Glutamatergic neuron (in vitro differentiated cells): ENCODE results near the gene FMOD. TPM values are rescaled to one million over a fixed set of nuclear protein-coding genes. Genes with fewer than 3 reads are reported as not detected.

ENCODE experiments used
- DNase-seq: peaks from one replicate; pipeline ENCODE4 v3.0.0; 2022
- H3K27ac Mint-ChIP-seq: one replicate; pipeline ENCODE4 v1.8.0; 2020; ENCODE audit warnings: mild to moderate bottlenecking, mixed read lengths, inconsistent platforms; ENCODE audit not compliant: unreplicated experiment
- H3K27me3 Mint-ChIP-seq: one replicate; pipeline ENCODE4 v1.8.0; 2020; ENCODE audit warnings: mild to moderate bottlenecking, moderate library complexity, mixed read lengths, inconsistent platforms; ENCODE audit not compliant: unreplicated experiment
- H3K36me3 Mint-ChIP-seq: one replicate; pipeline ENCODE4 v1.8.0; 2020; ENCODE audit warnings: mild to moderate bottlenecking, mixed read lengths, inconsistent platforms; ENCODE audit not compliant: unreplicated experiment
- H3K4me1 Mint-ChIP-seq: one replicate; pipeline ENCODE4 v1.8.0; 2020; ENCODE audit warnings: mild to moderate bottlenecking, low read depth, mixed read lengths, inconsistent platforms; ENCODE audit not compliant: unreplicated experiment
- H3K4me3 Mint-ChIP-seq: one replicate; pipeline ENCODE4 v1.8.0; 2020; ENCODE audit warnings: mild to moderate bottlenecking, mixed read lengths, inconsistent platforms; ENCODE audit not compliant: unreplicated experiment
- H3K9me3 Mint-ChIP-seq: one replicate; pipeline ENCODE4 v1.8.0; 2020; ENCODE audit warnings: mild to moderate bottlenecking, moderate library complexity, mixed read lengths, inconsistent platforms; ENCODE audit not compliant: unreplicated experiment
- total RNA-seq: library from RNA; stranded (reverse); fragmentation: NEBNext Ultra II Directional; extraction: Animal tissue kit (Norgen Biotek cat#: 25700); gene quantifications from one replicate; pipeline ENCODE4 v1.2.1, GENCODE V29; 2021; ENCODE audit not compliant: unreplicated experiment
- TF ChIP-seq, protein P1 (sequence below): fragments of 200-600 bp; sonication (generic); IDR thresholded peaks from one replicate; pipeline ENCODE4 v1.5.0; 2021; ENCODE audit not compliant: partially characterized antibody, unreplicated experiment

The FMOD gene
- total RNA-seq, 1 donor from 2014 or later: not detected

DNA sequence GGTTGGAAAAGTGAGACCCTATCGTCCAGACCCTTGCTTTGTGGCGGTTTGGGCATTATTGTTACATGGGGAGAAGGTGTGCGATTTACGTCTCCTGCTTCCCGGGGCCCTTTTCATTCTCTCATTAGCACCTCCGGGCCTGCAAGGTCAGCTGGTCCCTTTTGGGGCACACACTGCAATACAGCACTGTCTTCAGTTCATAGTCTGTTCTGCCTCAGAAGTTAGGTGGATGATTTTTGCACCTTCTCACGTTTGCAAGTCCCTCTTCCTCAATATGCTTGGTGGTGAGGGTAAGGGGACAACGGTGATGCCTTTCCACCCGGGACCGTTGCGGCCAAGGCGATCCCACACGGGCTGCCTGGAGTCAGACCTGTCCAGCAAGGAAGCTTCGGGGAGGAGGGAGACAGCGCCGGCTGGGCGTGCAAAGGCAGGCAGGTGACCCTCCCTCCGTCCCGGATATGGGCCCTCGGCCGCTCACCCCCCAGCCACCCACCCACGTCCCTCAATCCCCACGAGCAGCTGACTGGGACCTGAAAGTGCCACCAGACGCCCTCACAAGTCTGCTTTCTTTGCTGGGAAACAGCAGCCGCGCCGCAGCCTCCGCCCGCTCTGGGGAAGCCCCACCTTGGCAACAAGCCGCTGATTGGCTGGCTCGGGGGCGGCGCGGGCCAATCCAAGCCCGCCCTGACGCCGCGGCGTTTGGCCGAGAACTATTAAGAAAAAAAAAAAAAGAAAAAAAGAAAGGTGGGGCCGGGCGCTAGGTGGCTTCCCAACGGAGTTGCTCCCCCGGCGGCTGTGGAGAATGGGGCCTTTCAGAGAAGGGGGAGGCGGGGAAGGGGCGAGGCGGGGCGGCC, 23.9 kb downstream of the FMOD start:
- Mint-ChIP-seq H3K4me3 (peak overlapping the region; percentile 94), H3K27ac (peak overlapping the region; percentile 97), H3K27me3 (peaks cover 15% of the 10 kb centered on the region), H3K4me1 (peaks cover 60% of the 10 kb centered on the region), H3K36me3 (no peaks in the 10 kb centered on the region), H3K9me3 (peaks cover 11% of the 10 kb centered on the region)
- TF ChIP-seq, protein P1, sequence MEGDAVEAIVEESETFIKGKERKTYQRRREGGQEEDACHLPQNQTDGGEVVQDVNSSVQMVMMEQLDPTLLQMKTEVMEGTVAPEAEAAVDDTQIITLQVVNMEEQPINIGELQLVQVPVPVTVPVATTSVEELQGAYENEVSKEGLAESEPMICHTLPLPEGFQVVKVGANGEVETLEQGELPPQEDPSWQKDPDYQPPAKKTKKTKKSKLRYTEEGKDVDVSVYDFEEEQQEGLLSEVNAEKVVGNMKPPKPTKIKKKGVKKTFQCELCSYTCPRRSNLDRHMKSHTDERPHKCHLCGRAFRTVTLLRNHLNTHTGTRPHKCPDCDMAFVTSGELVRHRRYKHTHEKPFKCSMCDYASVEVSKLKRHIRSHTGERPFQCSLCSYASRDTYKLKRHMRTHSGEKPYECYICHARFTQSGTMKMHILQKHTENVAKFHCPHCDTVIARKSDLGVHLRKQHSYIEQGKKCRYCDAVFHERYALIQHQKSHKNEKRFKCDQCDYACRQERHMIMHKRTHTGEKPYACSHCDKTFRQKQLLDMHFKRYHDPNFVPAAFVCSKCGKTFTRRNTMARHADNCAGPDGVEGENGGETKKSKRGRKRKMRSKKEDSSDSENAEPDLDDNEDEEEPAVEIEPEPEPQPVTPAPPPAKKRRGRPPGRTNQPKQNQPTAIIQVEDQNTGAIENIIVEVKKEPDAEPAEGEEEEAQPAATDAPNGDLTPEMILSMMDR: no peak
- peak; percentile 97 for DNase-seq

DNA sequence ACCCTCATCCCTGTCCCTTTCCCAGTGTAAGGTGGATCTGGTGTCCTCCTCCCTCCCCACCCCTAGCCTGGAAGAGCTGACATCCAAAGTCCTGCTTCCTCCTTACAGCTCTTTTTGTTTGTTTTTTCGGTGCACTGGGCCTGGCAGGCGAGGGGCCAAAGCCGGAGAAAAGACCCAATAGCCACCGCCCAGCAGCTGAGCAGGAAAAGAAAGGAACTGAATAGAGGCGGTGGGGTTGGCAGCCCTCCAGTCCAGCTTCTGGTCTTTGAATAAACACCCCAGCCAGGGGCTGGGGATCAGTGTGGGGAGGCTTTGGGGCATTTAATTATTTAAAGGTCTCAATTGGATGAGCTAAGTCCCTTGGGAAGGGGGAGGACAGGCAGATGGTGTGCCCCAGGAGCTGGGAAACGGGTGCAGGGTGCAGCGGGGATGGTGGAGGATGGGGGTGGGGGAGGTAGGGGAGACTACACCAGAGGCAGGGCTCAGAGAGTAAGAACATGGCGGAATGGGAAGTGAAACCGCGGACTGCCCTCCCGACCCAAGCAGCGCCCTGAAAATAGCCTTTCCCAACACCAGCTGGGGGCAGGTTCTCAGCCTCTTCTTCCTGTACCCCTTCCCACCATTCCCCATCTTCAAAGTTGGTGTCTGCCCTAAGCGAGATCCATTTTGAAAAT, 25.4 kb downstream of the FMOD start:
- Mint-ChIP-seq H3K27me3 (peaks cover 15% of the 10 kb centered on the region), H3K9me3 (peaks cover 11% of the 10 kb centered on the region), H3K36me3 (no peaks in the 10 kb centered on the region), H3K4me1 (peaks cover 67% of the 10 kb centered on the region), H3K4me3 (peak overlapping the region; percentile 65), H3K27ac (peak overlapping the region; percentile 97)
- TF ChIP-seq, protein P1: no peak
- DNase-seq: peak; percentile 27

DNA sequence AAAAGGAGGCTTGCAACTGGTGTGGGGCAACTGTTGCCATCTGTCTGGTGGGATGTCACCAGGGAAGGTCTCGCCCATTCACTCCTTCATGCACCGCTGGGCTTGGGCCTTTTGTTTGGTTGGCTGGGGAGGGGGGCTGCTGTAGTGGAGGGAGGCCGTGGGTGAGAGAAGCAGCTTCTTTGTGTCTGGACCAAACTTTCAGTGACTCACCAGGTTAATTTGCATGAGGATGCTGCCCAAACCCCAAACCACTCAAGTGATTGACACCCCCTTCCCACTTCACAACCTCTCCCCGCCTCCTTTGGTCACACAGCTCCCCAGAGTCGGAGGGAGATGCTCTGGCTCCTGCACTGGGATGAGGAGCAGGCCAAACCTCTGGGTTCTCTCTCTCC, 25.9 kb downstream of the FMOD start:
- Mint-ChIP-seq H3K36me3 (no peaks in the 10 kb centered on the region), H3K27me3 (peaks cover 15% of the 10 kb centered on the region), H3K27ac (peak overlapping the region; percentile 97), H3K4me3 (peak overlapping the region; percentile 50), H3K4me1 (peaks cover 73% of the 10 kb centered on the region), H3K9me3 (peaks cover 11% of the 10 kb centered on the region)
- DNase-seq: peak; percentile 72
- TF ChIP-seq, protein P1: no peak

DNA sequence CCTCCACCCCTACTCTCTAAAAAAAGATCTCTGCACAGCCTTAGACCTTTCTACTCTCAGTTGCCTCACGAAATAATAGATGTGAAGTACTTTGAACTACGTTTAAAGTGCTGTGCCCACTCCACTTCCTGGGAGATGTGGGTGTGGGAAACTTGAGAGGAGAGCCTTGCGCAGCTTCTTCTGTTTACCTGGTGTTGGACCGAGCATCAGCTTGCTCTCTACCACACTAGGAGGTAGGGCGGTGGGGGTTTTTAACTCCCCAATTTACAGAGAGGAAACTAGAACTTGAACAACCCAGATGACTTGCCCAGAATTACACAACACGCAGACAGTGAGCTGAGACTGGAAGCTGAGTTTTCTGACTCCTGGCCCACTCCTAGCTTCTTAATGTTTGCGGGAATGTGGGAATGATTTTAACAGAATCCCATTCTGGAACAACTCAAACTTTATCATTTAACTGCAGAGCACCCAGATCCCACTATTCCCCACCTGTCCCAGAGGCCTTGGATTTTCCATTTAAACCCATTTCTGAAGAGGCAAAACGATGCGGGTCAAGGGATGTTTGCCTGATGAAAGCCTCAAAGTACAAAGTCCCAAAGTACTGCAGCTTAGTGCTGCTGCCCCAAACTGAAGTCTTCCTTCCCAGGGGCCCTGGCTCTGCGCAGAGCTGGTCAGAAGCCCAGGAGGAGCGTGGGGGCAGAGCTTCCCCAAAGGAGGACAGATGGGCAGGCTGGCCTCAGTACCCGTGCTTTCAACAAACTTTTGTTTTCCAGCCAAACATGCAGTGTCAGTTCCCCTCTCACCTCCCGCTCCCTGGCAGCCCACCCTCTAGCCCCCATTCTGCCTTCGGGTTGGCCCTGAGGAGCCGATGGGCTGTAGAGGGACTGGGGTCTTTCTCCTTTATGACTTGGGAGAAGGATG, 26.6 kb downstream of the FMOD start:
- Mint-ChIP-seq H3K27ac (peak overlapping the region; percentile 97), H3K27me3 (peaks cover 15% of the 10 kb centered on the region), H3K36me3 (no peaks in the 10 kb centered on the region), H3K4me1 (peaks cover 74% of the 10 kb centered on the region), H3K4me3 (peak overlapping the region; percentile 50), H3K9me3 (peaks cover 11% of the 10 kb centered on the region)
- DNase-seq: peak; percentile 24
- TF ChIP-seq, protein P1: no peak
